Activated CD4-positive, CD25-positive, alpha-beta regulatory T cell (primary cell): ENCODE measurements around the gene CASTOR2.
"Not testable (repeated sequence)": the region's sequence is repeated elsewhere in the genome, so short reads cannot be mapped to it uniquely, and the experiment has no call there.

ENCODE experiments used
- DNase-seq, 4 experiments: peaks; one replicate each; lab custom pipeline; 2025; lab: John Stamatoyannopoulos, UW

Gene CASTOR2

DNA sequence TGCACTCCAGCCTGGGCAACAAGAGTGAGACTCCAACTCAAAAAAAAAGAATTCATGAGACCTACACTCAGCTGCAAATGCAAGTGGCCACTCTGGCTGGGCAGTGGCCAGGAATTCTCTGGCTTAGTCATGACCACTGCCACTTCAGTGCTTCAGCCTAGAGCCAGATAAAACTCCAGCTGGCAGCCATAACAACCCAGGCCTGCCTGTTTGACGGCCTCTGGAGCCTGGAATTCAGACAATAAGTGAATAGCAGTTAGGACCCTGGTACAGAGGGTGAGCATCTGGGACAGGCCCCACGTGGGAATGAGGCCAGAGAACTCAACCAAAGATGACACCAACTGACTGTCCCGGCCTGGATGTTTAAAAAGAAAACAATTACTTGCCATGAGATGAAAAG lies 90.2 kb downstream of the CASTOR2 start:
- DNase-seq: no peak

- no peak for DNase-seq
These were observed 90.7 kb downstream of the CASTOR2 start for GRCh38 chr7:75055155-75055554.

- no peak for DNase-seq
These were observed 91.6 kb downstream of the CASTOR2 start for GRCh38 chr7:75055830-75056772.

- DNase-seq: no peak
These were observed 93.9 kb downstream of the CASTOR2 start for GRCh38 chr7:75058406-75058805.

GRCh38 chr7:75064291-75064690 lies 99.8 kb downstream of the CASTOR2 start:
- no peak for DNase-seq

- DNase-seq: no peak
These were observed 100.3 kb downstream of the CASTOR2 start for GRCh38 chr7:75064801-75065200.

- DNase-seq: no peak
These were observed 102.0 kb downstream of the CASTOR2 start for GRCh38 chr7:75066521-75066920.

- DNase-seq: no peak
These were observed 108.4 kb downstream of the CASTOR2 start for GRCh38 chr7:75072981-75073283.

GRCh38 chr7:75074262-75074641 lies 109.7 kb downstream of the CASTOR2 start:
- not testable (repeated sequence) for DNase-seq
